SJSA1 (cell line): ENCODE data around the gene C20orf96. TPM values are rescaled to one million over a fixed set of nuclear protein-coding genes. Genes with fewer than 3 reads are reported as not detected.
"Not testable (repeated sequence)": the region's sequence is repeated elsewhere in the genome, so short reads cannot be mapped to it uniquely, and the experiment has no call there.

Experiments
- DNase-seq, 2 experiments: peaks; one replicate each; pipeline ENCODE4 v3.0.0-alpha.2; 2015 to 2020; ENCODE audit warnings: low spot score in 2 of 2, low read depth in 1 of 2
- H3K27ac ChIP-seq: fragments of 250-450 bp; sonication (Bioruptor Pico); 2 replicates; pipeline ENCODE4 v1.5.1; 2020; ENCODE audit warnings: mild to moderate bottlenecking, moderate library complexity
- H3K27me3 ChIP-seq: fragments of 250-450 bp; sonication (Bioruptor Pico); replicated peaks from 2 replicates; pipeline ENCODE4 v1.5.1; 2020; ENCODE audit warnings: mild to moderate bottlenecking, moderate library complexity
- H3K36me3 ChIP-seq: fragments of 250-450 bp; sonication (Bioruptor Pico); 2 replicates; pipeline ENCODE4 v1.5.1; 2020; ENCODE audit warnings: mild to moderate bottlenecking
- H3K4me1 ChIP-seq: fragments of 250-450 bp; sonication (Bioruptor Pico); replicated peaks from 2 replicates; pipeline ENCODE4 v1.6.1; 2021; ENCODE audit warnings: mild to moderate bottlenecking
- H3K4me3 ChIP-seq: fragments of 250-450 bp; sonication (Bioruptor Pico); 2 replicates; pipeline ENCODE4 v1.5.1; 2020; ENCODE audit warnings: mild to moderate bottlenecking
- H3K9me3 ChIP-seq: fragments of 250-450 bp; sonication (Bioruptor Pico); replicated peaks from 2 replicates; pipeline ENCODE4 v1.5.1; 2020; ENCODE audit warnings: mild to moderate bottlenecking
- total RNA-seq: library from RNA; depleted of rRNA; stranded (reverse); fragments of >200 nt; shearing (Covaris generic); gene quantifications from 2 replicates; pipeline ENCODE4 v1.2.3, GENCODE V29; 2014

C20orf96 gene
- total RNA-seq, 1 experiment from 2014 or later, result 0.58 TPM

GRCh38 chr20:258963-259362 lies 31.6 kb downstream of the C20orf96 start:
- no peaks in the 10 kb centered on the region for H3K9me3 ChIP-seq
- H3K4me1 ChIP-seq, result no peaks in the 10 kb centered on the region
- peaks cover 16% of the 10 kb centered on the region for H3K27me3 ChIP-seq
- H3K27ac ChIP-seq, result no peak overlapping the region
- DNase-seq, result peak in 1 of 2 experiments; percentile 19
- H3K4me3 ChIP-seq, result no peak overlapping the region
- no peaks in the 10 kb centered on the region for H3K36me3 ChIP-seq

- H3K9me3 ChIP-seq, result no peaks in the 10 kb centered on the region
- no peak overlapping the region for H3K27ac ChIP-seq
- no peak for DNase-seq
- H3K4me1 ChIP-seq, result no peaks in the 10 kb centered on the region
- peaks cover 16% of the 10 kb centered on the region for H3K27me3 ChIP-seq
- no peaks in the 10 kb centered on the region for H3K36me3 ChIP-seq
- H3K4me3 ChIP-seq, result no peak overlapping the region
These were observed 32.2 kb downstream of the C20orf96 start for GRCh38 chr20:258269-258858.

- Histone ChIP-seq H3K4me3 (no peak within 1 kb of the TSS), H3K4me1 (no peaks in the 10 kb centered on the region), H3K36me3 (no peaks in the 10 kb centered on the region), H3K9me3 (no peaks in the 10 kb centered on the region), H3K27ac (no peak within 1 kb of the TSS), H3K27me3 (peaks cover 16% of the 10 kb centered on the region)
- no peak for DNase-seq
These were observed 33.1 kb downstream of the C20orf96 start, which contains the start of gene DEFB132 for GRCh38 chr20:257419-257818. Gene DEFB132, plus strand, starts transcription at chr20:257724. Its CDS starts 55 bp downstream, at chr20:257779.

GRCh38 chr20:253447-253846 lies 37.1 kb downstream of the C20orf96 start:
- H3K27ac ChIP-seq, H3K4me1 ChIP-seq, H3K9me3 ChIP-seq, H3K36me3 ChIP-seq, DNase-seq, H3K4me3 ChIP-seq: not testable (repeated sequence)
- peaks cover 24% of the 10 kb centered on the region for H3K27me3 ChIP-seq

GRCh38 chr20:252801-253200 lies 37.7 kb downstream of the C20orf96 start:
- H3K27ac ChIP-seq, result no peak overlapping the region
- DNase-seq, result no peak
- H3K36me3 ChIP-seq, result no peaks in the 10 kb centered on the region
- peaks cover 24% of the 10 kb centered on the region for H3K27me3 ChIP-seq
- no peaks in the 10 kb centered on the region for H3K4me1 ChIP-seq
- no peaks in the 10 kb centered on the region for H3K9me3 ChIP-seq
- no peak overlapping the region for H3K4me3 ChIP-seq

GRCh38 chr20:251354-251753 lies 39.2 kb downstream of the C20orf96 start:
- Histone ChIP-seq H3K4me1 (no peaks in the 10 kb centered on the region), H3K27ac (no peak overlapping the region), H3K9me3 (no peaks in the 10 kb centered on the region), H3K27me3 (peaks cover 13% of the 10 kb centered on the region), H3K36me3 (no peaks in the 10 kb centered on the region), H3K4me3 (no peak overlapping the region)
- no peak for DNase-seq

- Histone ChIP-seq H3K27ac (no peak overlapping the region), H3K27me3 (peaks cover 8% of the 10 kb centered on the region; the same call in 1 of the 2 replicates), H3K4me3 (no peak overlapping the region), H3K4me1 (no peaks in the 10 kb centered on the region), H3K36me3 (no peaks in the 10 kb centered on the region), H3K9me3 (no peaks in the 10 kb centered on the region)
- DNase-seq, result no peak
These were observed 47.6 kb downstream of the C20orf96 start for GRCh38 chr20:242905-243304.

GRCh38 chr20:237929-238328 lies 52.6 kb downstream of the C20orf96 start:
- H3K4me1 ChIP-seq, result no peaks in the 10 kb centered on the region
- H3K9me3 ChIP-seq, result no peaks in the 10 kb centered on the region
- H3K27ac ChIP-seq, result no peak overlapping the region
- DNase-seq, result no peak
- no peaks in the 10 kb centered on the region for H3K36me3 ChIP-seq
- peaks cover 5% of the 10 kb centered on the region; the same call in 1 of the 2 replicates for H3K27me3 ChIP-seq
- no peak overlapping the region for H3K4me3 ChIP-seq

GRCh38 chr20:237489-237888 lies 53.1 kb downstream of the C20orf96 start:
- no peak overlapping the region for H3K4me3 ChIP-seq
- no peak for DNase-seq
- H3K27me3 ChIP-seq, result peaks cover under 1% of the 10 kb centered on the region
- no peaks in the 10 kb centered on the region for H3K4me1 ChIP-seq
- no peaks in the 10 kb centered on the region for H3K36me3 ChIP-seq
- no peak overlapping the region for H3K27ac ChIP-seq
- H3K9me3 ChIP-seq, result no peaks in the 10 kb centered on the region

GRCh38 chr20:235891-236290 lies 54.7 kb downstream of the C20orf96 start:
- Histone ChIP-seq H3K9me3 (no peaks in the 10 kb centered on the region), H3K27me3 (no peaks in the 10 kb centered on the region; the same call in none of the 2 replicates), H3K27ac (no peak overlapping the region), H3K4me3 (no peak overlapping the region), H3K4me1 (no peaks in the 10 kb centered on the region), H3K36me3 (no peaks in the 10 kb centered on the region)
- no peak for DNase-seq

GRCh38 chr20:227439-228105 lies 63.0 kb downstream of the C20orf96 start:
- no peaks in the 10 kb centered on the region for H3K4me1 ChIP-seq
- H3K27ac ChIP-seq, result no peak overlapping the region
- peaks cover 2% of the 10 kb centered on the region for H3K27me3 ChIP-seq
- no peak for DNase-seq
- no peaks in the 10 kb centered on the region for H3K9me3 ChIP-seq
- no peak overlapping the region for H3K4me3 ChIP-seq
- H3K36me3 ChIP-seq, result no peaks in the 10 kb centered on the region

GRCh38 chr20:226958-227357 lies 63.6 kb downstream of the C20orf96 start, which contains the start of gene DEFB129:
Gene DEFB129, plus strand, starts transcription at chr20:227258. Its CDS starts 31 bp downstream, at chr20:227289.
- Histone ChIP-seq H3K4me3 (no peak within 1 kb of the TSS), H3K27me3 (peaks cover 3% of the 10 kb centered on the region; the same call in 1 of the 2 replicates), H3K9me3 (no peaks in the 10 kb centered on the region), H3K4me1 (no peaks in the 10 kb centered on the region), H3K27ac (no peak within 1 kb of the TSS), H3K36me3 (no peaks in the 10 kb centered on the region)
- DNase-seq, result no peak

GRCh38 chr20:225879-226278 lies 64.7 kb downstream of the C20orf96 start:
- H3K27ac ChIP-seq, H3K27me3 ChIP-seq, DNase-seq, H3K9me3 ChIP-seq, H3K36me3 ChIP-seq, H3K4me3 ChIP-seq, H3K4me1 ChIP-seq: not testable (repeated sequence)

GRCh38 chr20:221258-221830 lies 69.2 kb downstream of the C20orf96 start:
- H3K27ac ChIP-seq, result no peak overlapping the region
- no peak overlapping the region for H3K4me3 ChIP-seq
- H3K36me3 ChIP-seq, result no peaks in the 10 kb centered on the region
- no peak for DNase-seq
- no peaks in the 10 kb centered on the region for H3K4me1 ChIP-seq
- H3K9me3 ChIP-seq, result no peaks in the 10 kb centered on the region
- H3K27me3 ChIP-seq, result 0 out of 2 replicates have a peak, but pooled peaks cover 12% of the 10 kb centered on the region
